Testis (tissue), 2 donors: ENCODE measurements around the gene FRMD6.

Experiments used
- CTCF ChIP-seq, 3 experiments: fragments of 450-650 bp in 2 of 3; fragments of 200-600 bp in 1 of 3; sonication (generic) in 1 of 3; IDR thresholded peaks; one replicate each; pipeline ENCODE4 v1.5.1; 2016 to 2019; ENCODE audit warnings: antibody characterized with exemption in 3 of 3, mild to moderate bottlenecking in 2 of 3, moderate library complexity in 1 of 3
- POLR2A ChIP-seq: fragments of 450-650 bp; IDR thresholded peaks from one replicate; pipeline ENCODE4 v1.6.1; 2017; ENCODE audit warnings: antibody characterized with exemption, mild to moderate bottlenecking, moderate library complexity

GRCh38 chr14:51776102-51776894, 124.6 kb downstream of the FRMD6 start:
- TF ChIP-seq CTCF (IDR thresholded peaks at IDR 0.05): peak; percentile 51 to 67 (median 56)
- no peak for TF ChIP-seq POLR2A
